ENCODE measurements around the gene GLIPR1L2. TPM values are rescaled to one million over a fixed set of nuclear protein-coding genes. Genes with fewer than 3 reads are reported as not detected.
"Not testable (repeated sequence)": the region's sequence is repeated elsewhere in the genome, so short reads cannot be mapped to it uniquely, and the experiment has no call there.

GLIPR1L2 gene
- total RNA-seq, 2 donors from 2014 or later: 0.16 to 0.22 TPM

- H3K4me3 ChIP-seq: no peak overlapping the region
- H3K9ac ChIP-seq (ENCODE audit: low read depth in 2 of 2, low read length in 2 of 2): no peak overlapping the region
- no peaks in the 10 kb centered on the region for H3K36me3 ChIP-seq
- H3K4me1 ChIP-seq: no peaks in the 10 kb centered on the region
- H3K9me3 ChIP-seq: no peaks in the 10 kb centered on the region
- H3K27ac ChIP-seq: no peak overlapping the region
- no peak for TF ChIP-seq CTCF (IDR thresholded peaks at IDR 0.05)
- no peaks in the 10 kb centered on the region for H3K27me3 ChIP-seq
- intact Hi-C loops (cut with DNase I): no loop called here
- DNase-seq: no peak
Observed at GRCh38 chr12:75432924-75433323, 42.0 kb downstream of the GLIPR1L2 start.

GRCh38 chr12:75437564-75437963 is 46.7 kb downstream of the GLIPR1L2 start:
- H3K4me1 ChIP-seq: no peaks in the 10 kb centered on the region
- H3K27ac ChIP-seq: no peak overlapping the region
- H3K4me3 ChIP-seq: no peak overlapping the region
- no peak for DNase-seq
- no peaks in the 10 kb centered on the region for H3K9me3 ChIP-seq
- TF ChIP-seq CTCF (IDR thresholded peaks at IDR 0.05): no peak
- no peak overlapping the region for H3K9ac ChIP-seq (ENCODE audit: low read depth in 2 of 2, low read length in 2 of 2)
- H3K27me3 ChIP-seq: no peaks in the 10 kb centered on the region
- intact Hi-C loops (cut with DNase I): no loop called here
- H3K36me3 ChIP-seq: no peaks in the 10 kb centered on the region

- H3K36me3 ChIP-seq: no peaks in the 10 kb centered on the region
Observed at GRCh38 chr12:75438059-75438754, 47.3 kb downstream of the GLIPR1L2 start.

GRCh38 chr12:75439048-75439447 is 48.2 kb downstream of the GLIPR1L2 start:
- Histone ChIP-seq H3K4me3 (no peak overlapping the region), H3K27me3 (no peaks in the 10 kb centered on the region), H3K9ac (ENCODE audit: low read depth in 2 of 2, low read length in 2 of 2) (no peak overlapping the region), H3K36me3 (no peaks in the 10 kb centered on the region), H3K9me3 (no peaks in the 10 kb centered on the region), H3K27ac (no peak overlapping the region), H3K4me1 (no peaks in the 10 kb centered on the region)
- intact Hi-C loops (cut with DNase I): no loop called here
- no peak for DNase-seq
- no peak for TF ChIP-seq CTCF (IDR thresholded peaks at IDR 0.05)

More at GRCh38 chr12:75438059-75438754, 47.3 kb downstream of the GLIPR1L2 start:
- H3K4me1 ChIP-seq: no peaks in the 10 kb centered on the region
- no peaks in the 10 kb centered on the region for H3K27me3 ChIP-seq
- H3K27ac ChIP-seq: no peak overlapping the region
- H3K4me3 ChIP-seq: no peak overlapping the region
- no peak for DNase-seq
- no peak overlapping the region for H3K9ac ChIP-seq (ENCODE audit: low read depth in 2 of 2, low read length in 2 of 2)
- intact Hi-C loops (cut with DNase I): no loop called here
- H3K9me3 ChIP-seq: no peaks in the 10 kb centered on the region
- no peak for TF ChIP-seq CTCF (IDR thresholded peaks at IDR 0.05)

GRCh38 chr12:75439930-75440329 is 49.0 kb downstream of the GLIPR1L2 start:
- TF ChIP-seq CTCF (IDR thresholded peaks at IDR 0.05): no peak
- H3K27ac ChIP-seq: no peak overlapping the region
- no peaks in the 10 kb centered on the region for H3K27me3 ChIP-seq
- H3K9me3 ChIP-seq: no peaks in the 10 kb centered on the region
- no peak overlapping the region for H3K9ac ChIP-seq (ENCODE audit: low read depth in 2 of 2, low read length in 2 of 2)
- intact Hi-C loops (cut with DNase I): no loop called here
- H3K4me1 ChIP-seq: no peaks in the 10 kb centered on the region
- H3K4me3 ChIP-seq: no peak overlapping the region
- DNase-seq: no peak
- H3K36me3 ChIP-seq: no peaks in the 10 kb centered on the region

GRCh38 chr12:75441687-75442449 is 51.0 kb downstream of the GLIPR1L2 start:
- H3K27me3 ChIP-seq; H3K4me1 ChIP-seq; H3K36me3 ChIP-seq; H3K27ac ChIP-seq; H3K9ac ChIP-seq (ENCODE audit: low read depth in 2 of 2, low read length in 2 of 2); intact Hi-C loops (cut with DNase I); H3K4me3 ChIP-seq; H3K9me3 ChIP-seq; DNase-seq: not testable (repeated sequence)

GRCh38 chr12:75442454-75442853 is 51.6 kb downstream of the GLIPR1L2 start:
- H3K4me3 ChIP-seq; H3K9ac ChIP-seq (ENCODE audit: low read depth in 2 of 2, low read length in 2 of 2); H3K9me3 ChIP-seq; DNase-seq; intact Hi-C loops (cut with DNase I); H3K36me3 ChIP-seq; H3K4me1 ChIP-seq; H3K27me3 ChIP-seq; H3K27ac ChIP-seq: not testable (repeated sequence)

Measured in colonic mucosa (tissue), 4 donors.